Osteoblast (primary cell): Measurements from ENCODE around the gene KIF12. TPM values are rescaled to one million over a fixed set of nuclear protein-coding genes. Genes with fewer than 3 reads are reported as not detected.

Experiments used
- DNase-seq: peaks from one replicate; pipeline ENCODE4 v3.0.0; 2011; ENCODE audit warnings: low spot score, mixed read lengths; ENCODE audit not compliant: insufficient read length; ENCODE audit errors: missing footprints
- H2AFZ ChIP-seq: 2 replicates; pipeline ENCODE4 v1.6.0; 2011; ENCODE audit warnings: mild to moderate bottlenecking, low read length
- H3K27ac ChIP-seq: 2 replicates; pipeline ENCODE4 v1.5.1; 2011; ENCODE audit warnings: mild to moderate bottlenecking, low read depth, low read length, moderate library complexity
- H3K27me3 ChIP-seq: 2 replicates; pipeline ENCODE4 v1.6.0; 2012; ENCODE audit warnings: mild to moderate bottlenecking, control low read depth, inconsistent platforms, low read length, moderate library complexity; ENCODE audit not compliant: insufficient read depth
- H3K36me3 ChIP-seq: 2 replicates; pipeline ENCODE4 v1.5.1; 2011; ENCODE audit warnings: mild to moderate bottlenecking, low read length, control low read depth, moderate library complexity; ENCODE audit not compliant: insufficient read depth
- H3K4me1 ChIP-seq: 2 replicates; pipeline ENCODE4 v1.5.1; 2011; ENCODE audit warnings: mild to moderate bottlenecking, low read length, control low read depth, moderate library complexity; ENCODE audit not compliant: insufficient read depth
- H3K4me2 ChIP-seq: 2 replicates; pipeline ENCODE4 v1.6.0; 2011; ENCODE audit warnings: mild to moderate bottlenecking, low read length; ENCODE audit not compliant: insufficient read depth
- H3K4me3 ChIP-seq: fragments of 200-600 bp; sonication (generic); 3 replicates; pipeline ENCODE4 v1.5.1; 2012; ENCODE audit warnings: mild to moderate bottlenecking, low read length, inconsistent platforms; ENCODE audit not compliant: insufficient read depth
- H3K79me2 ChIP-seq: 2 replicates; pipeline ENCODE4 v1.6.0; 2012; ENCODE audit warnings: mild to moderate bottlenecking, low read length, control low read depth, inconsistent platforms; ENCODE audit not compliant: insufficient read depth
- H3K9me3 ChIP-seq: 2 replicates; pipeline ENCODE4 v1.5.1; 2011; ENCODE audit warnings: low read depth, low read length, control low read depth
- H4K20me1 ChIP-seq: 2 replicates; pipeline ENCODE4 v1.6.0; 2012; ENCODE audit warnings: mild to moderate bottlenecking, low read length, control low read depth; ENCODE audit not compliant: insufficient read depth
- total RNA-seq: library from RNA; depleted of rRNA; stranded (reverse); fragments of >200 nt; gene quantifications from 2 replicates; pipeline ENCODE4 v1.2.3, GENCODE V29; 2012
- TF ChIP-seq, protein P1 (sequence below): IDR thresholded peaks from 2 replicates; pipeline ENCODE4 v1.5.1; 2011; ENCODE audit warnings: mild to moderate bottlenecking, low read depth, low read length, moderate library complexity; ENCODE audit errors: extremely low read depth

KIF12 gene
- total RNA-seq, 1 donor: not detected

DNA sequence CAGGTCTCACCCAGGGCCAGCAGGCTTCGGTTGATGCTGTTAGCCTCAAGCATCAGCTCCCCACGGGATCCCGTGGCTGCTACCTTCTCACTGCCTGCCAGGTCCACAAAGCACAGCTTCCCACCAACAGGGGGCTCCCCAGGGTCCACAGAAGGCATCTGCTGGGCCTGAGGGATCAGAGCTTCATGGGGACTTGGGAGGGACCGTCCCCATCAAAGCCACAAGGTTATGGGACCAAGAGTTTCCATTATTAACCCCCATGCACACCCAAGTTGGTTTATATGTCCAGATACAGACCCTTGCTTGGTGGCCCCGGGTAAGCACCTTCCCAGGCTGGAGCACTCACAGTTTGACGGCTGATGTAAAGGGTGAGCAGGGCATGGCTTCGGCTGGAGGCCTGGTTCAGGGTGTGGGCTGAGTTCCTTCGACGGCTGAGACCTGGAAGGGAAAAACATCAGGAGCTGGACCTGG lies 3.0 kb downstream of the KIF12 start:
- H2AFZ ChIP-seq: no peak overlapping the region
- H3K9me3 ChIP-seq: no peaks in the 10 kb centered on the region
- no peaks in the 10 kb centered on the region for H3K79me2 ChIP-seq
- H3K4me2 ChIP-seq: no peak overlapping the region
- no peaks in the 10 kb centered on the region for H4K20me1 ChIP-seq
- H3K4me1 ChIP-seq: no peaks in the 10 kb centered on the region
- peak; percentile 58 for DNase-seq
- no peak overlapping the region for H3K27ac ChIP-seq
- TF ChIP-seq, protein P1, sequence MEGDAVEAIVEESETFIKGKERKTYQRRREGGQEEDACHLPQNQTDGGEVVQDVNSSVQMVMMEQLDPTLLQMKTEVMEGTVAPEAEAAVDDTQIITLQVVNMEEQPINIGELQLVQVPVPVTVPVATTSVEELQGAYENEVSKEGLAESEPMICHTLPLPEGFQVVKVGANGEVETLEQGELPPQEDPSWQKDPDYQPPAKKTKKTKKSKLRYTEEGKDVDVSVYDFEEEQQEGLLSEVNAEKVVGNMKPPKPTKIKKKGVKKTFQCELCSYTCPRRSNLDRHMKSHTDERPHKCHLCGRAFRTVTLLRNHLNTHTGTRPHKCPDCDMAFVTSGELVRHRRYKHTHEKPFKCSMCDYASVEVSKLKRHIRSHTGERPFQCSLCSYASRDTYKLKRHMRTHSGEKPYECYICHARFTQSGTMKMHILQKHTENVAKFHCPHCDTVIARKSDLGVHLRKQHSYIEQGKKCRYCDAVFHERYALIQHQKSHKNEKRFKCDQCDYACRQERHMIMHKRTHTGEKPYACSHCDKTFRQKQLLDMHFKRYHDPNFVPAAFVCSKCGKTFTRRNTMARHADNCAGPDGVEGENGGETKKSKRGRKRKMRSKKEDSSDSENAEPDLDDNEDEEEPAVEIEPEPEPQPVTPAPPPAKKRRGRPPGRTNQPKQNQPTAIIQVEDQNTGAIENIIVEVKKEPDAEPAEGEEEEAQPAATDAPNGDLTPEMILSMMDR: peak; percentile 9
- H3K27me3 ChIP-seq: peaks cover 29% of the 10 kb centered on the region
- H3K36me3 ChIP-seq: no peaks in the 10 kb centered on the region
- H3K4me3 ChIP-seq: no peak overlapping the region

DNA sequence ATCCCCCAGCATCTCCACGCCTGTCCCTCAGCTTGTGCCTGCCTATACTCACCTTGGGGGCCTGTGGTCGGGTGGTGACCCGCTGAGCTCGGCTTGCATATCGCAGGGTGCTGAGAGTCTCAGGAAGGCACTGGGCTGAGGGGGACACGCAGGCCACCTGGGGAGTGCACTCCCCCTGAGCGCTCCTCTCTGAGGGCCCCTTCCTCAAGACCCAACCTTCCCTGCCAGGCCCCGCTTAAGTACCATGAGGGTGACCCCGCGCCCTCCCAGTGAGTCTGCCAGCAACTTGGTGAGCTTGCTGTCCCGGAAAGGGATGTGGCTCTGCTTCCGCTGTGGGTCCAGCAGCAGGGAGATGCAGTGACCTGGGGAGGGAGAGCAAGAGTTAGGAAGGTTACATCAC lies 4.1 kb downstream of the KIF12 start:
- peak; percentile 43 for DNase-seq
- H4K20me1 ChIP-seq: no peaks in the 10 kb centered on the region
- no peaks in the 10 kb centered on the region for H3K36me3 ChIP-seq
- no peaks in the 10 kb centered on the region for H3K4me1 ChIP-seq
- H3K9me3 ChIP-seq: no peaks in the 10 kb centered on the region
- TF ChIP-seq, protein P1: no peak
- no peak overlapping the region for H3K4me3 ChIP-seq
- no peaks in the 10 kb centered on the region for H3K79me2 ChIP-seq
- H3K27ac ChIP-seq: no peak overlapping the region
- H3K4me2 ChIP-seq: no peak overlapping the region
- no peak overlapping the region for H2AFZ ChIP-seq
- H3K27me3 ChIP-seq: peaks cover 23% of the 10 kb centered on the region

DNA sequence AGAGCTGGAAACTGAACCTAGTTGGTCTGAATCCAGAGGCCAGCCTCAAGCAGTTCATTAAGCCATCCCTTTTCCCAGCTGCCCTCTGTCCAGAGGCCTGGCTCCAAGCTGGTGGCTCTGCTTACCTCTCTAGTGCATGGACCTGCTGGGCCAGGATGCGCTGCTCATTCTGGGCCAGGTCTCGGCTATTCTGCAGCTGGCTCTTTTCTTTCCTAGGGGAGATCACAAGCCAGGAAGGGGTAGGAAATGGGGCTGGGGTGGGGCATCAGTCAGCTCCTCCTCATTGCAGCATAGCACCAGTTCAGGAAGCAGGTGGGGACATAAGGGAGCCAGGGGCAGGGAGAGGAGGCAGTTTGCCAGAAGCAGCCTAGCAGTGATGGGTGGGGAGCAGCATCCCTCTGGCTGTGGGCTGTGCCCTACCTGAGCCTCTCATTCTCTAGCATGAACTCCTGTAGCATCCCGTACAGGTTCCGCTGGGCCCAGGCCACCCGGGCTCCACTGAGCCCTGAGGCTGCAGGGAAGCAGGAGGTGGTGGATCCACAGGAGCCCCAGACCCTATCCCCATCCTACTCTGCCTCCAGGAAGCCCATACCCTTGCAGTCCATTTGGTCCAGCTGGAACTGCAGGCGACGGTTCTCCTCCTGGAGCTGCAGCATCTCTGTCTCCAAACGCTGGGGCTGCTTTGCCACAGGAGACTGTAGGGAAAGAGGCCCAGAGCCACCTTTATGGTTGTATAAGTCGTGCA lies 5.2 kb downstream of the KIF12 start:
- TF ChIP-seq, protein P1: no peak
- Histone ChIP-seq H3K4me1 (no peaks in the 10 kb centered on the region), H3K79me2 (no peaks in the 10 kb centered on the region), H3K9me3 (no peaks in the 10 kb centered on the region), H3K27me3 (peaks cover 18% of the 10 kb centered on the region), H2AFZ (no peak overlapping the region), H4K20me1 (no peaks in the 10 kb centered on the region), H3K4me2 (no peak overlapping the region), H3K27ac (no peak overlapping the region), H3K4me3 (no peak overlapping the region), H3K36me3 (no peaks in the 10 kb centered on the region)
- DNase-seq: peak; percentile 65

DNA sequence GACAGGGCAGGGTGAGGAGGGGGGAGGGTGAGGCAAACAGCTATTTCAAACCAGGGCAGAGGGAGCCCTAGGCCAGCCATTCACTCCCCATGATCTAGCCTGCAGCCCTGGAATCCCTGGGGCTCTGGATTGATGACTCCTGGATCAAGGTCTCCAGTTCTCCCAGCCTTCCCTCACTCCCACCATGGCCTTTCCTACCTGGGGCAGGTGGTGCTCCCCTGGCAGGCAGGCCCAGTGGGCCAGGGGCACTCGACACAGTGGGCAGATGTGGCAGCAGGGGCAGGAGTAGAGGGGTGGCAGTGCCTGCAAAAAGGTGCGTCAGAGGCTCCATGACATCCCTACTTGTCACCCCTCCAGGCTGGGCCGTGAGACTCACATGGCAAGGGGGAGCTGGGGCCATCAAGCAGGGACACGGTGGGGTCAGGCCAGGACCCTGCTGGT lies 6.0 kb downstream of the KIF12 start:
- no peaks in the 10 kb centered on the region for H3K4me1 ChIP-seq
- H3K9me3 ChIP-seq: no peaks in the 10 kb centered on the region
- no peaks in the 10 kb centered on the region for H3K79me2 ChIP-seq
- DNase-seq: peak; percentile 60
- no peaks in the 10 kb centered on the region for H4K20me1 ChIP-seq
- TF ChIP-seq, protein P1: no peak
- no peak overlapping the region for H3K4me2 ChIP-seq
- H3K27ac ChIP-seq: no peak overlapping the region
- H3K4me3 ChIP-seq: no peak overlapping the region
- peaks cover 17% of the 10 kb centered on the region for H3K27me3 ChIP-seq
- H2AFZ ChIP-seq: no peak overlapping the region
- no peaks in the 10 kb centered on the region for H3K36me3 ChIP-seq
